Spleen (tissue), 11 donors: ENCODE results near the gene PNCK. TPM values are rescaled to one million over a fixed set of nuclear protein-coding genes. Genes with fewer than 3 reads are reported as not detected.

ENCODE experiments used
- DNase-seq: peaks from one replicate; pipeline ENCODE4 v3.0.0-alpha.2; 2020
- H3K27ac ChIP-seq, 8 donors: fragments of 200-600 bp; sonication (generic) in 7 of 8; 1 replicate in 4 of 8; 2 replicates in 4 of 8; pipeline versions ENCODE4 v1.5.0 to v1.8.0; 2016 to 2021; ENCODE audit warnings: inconsistent platforms in 4 of 8, mild to moderate bottlenecking in 4 of 8, moderate library complexity in 1 of 8
- H3K27me3 ChIP-seq, 7 donors: fragments of 200-600 bp; sonication (generic) in 6 of 7; replicated peaks in 1 of 7; 1 replicate in 4 of 7; 2 replicates in 3 of 7; pipeline versions ENCODE4 v1.5.0 to v1.8.0; 2016 to 2021; ENCODE audit warnings: inconsistent platforms in 3 of 7, mild to moderate bottlenecking in 1 of 7
- H3K36me3 ChIP-seq, 6 donors: fragments of 200-600 bp; sonication (generic) in 5 of 6; 1 replicate in 4 of 6; 2 replicates in 2 of 6; pipeline versions ENCODE4 v1.5.0 to v1.8.0; 2016 to 2021; ENCODE audit warnings: inconsistent platforms in 2 of 6
- H3K4me1 ChIP-seq, 6 donors: fragments of 200-600 bp; sonication (generic) in 5 of 6; 1 replicate in 3 of 6; 2 replicates in 3 of 6; pipeline versions ENCODE4 v1.5.0 to v1.8.0; 2016 to 2021; ENCODE audit warnings: inconsistent platforms in 3 of 6
- H3K4me3 ChIP-seq, 8 donors: fragments of 200-600 bp; sonication (generic) in 7 of 8; 1 replicate in 4 of 8; 2 replicates in 4 of 8; pipeline versions ENCODE4 v1.5.0 to v1.8.0; 2016 to 2021; ENCODE audit warnings: inconsistent platforms in 4 of 8, mild to moderate bottlenecking in 4 of 8, moderate library complexity in 2 of 8
- H3K9me3 ChIP-seq, 8 donors: fragments of 200-600 bp; sonication (generic) in 7 of 8; 1 replicate in 4 of 8; 2 replicates in 4 of 8; pipeline versions ENCODE4 v1.5.0 to v1.8.0; 2016 to 2021; ENCODE audit warnings: inconsistent platforms in 4 of 8
- POLR2A ChIP-seq, 3 donors: fragments of 450-650 bp; IDR thresholded peaks; one replicate each; pipeline ENCODE4 v1.5.1; 2017; ENCODE audit warnings: antibody characterized with exemption in 3 of 3, mild to moderate bottlenecking in 1 of 3
- POLR2AphosphoS5 ChIP-seq, 3 donors: sonication (generic); formaldehyde crosslinking; IDR thresholded peaks; one replicate each; pipeline ENCODE4 v1.5.1; 2017; ENCODE audit warnings: antibody characterized with exemption in 3 of 3
- WGBS, 5 donors: extraction: QIAGEN DNeasy Blood & Tissue Kit in 3 of 5; methylation state at CpG; one replicate each; pipeline versions ENCODE4 v1.1.5 to v1.1.7; 2013 to 2018; 5-methylcytosine and 5-hydroxymethylcytosine counted together
- intact Hi-C: fragments of 100-400 bp; cut with DNase I; formaldehyde crosslinking; loops from one replicate; pipeline ENCODE4 v1.15.0; 2023; ENCODE audit warnings: low total_unique reads
- polyA plus RNA-seq, 3 donors: library from polyadenylated mRNA; stranded (reverse); fragments of 200-250 nt; gene quantifications; one replicate each; pipeline ENCODE4 v1.2.1, GENCODE V29; 2013
- total RNA-seq, 7 donors: library from RNA; depleted of rRNA in 3 of 7; stranded (reverse); fragments of >200 nt in 3 of 7; fragmentation: NEBNext Ultra II Directional in 4 of 7; extraction: Animal tissue kit (Norgen Biotek cat#: 25700) in 4 of 7; gene quantifications; one replicate each; pipeline versions ENCODE4 v1.1.0 to v1.2.1, GENCODE V29; 2016 to 2021
- TF ChIP-seq, protein P1 (sequence below), 11 experiments: fragments of 200-600 bp in 7 of 11; fragments of 450-650 bp in 4 of 11; sonication (generic) in 4 of 11; IDR thresholded peaks in 8 of 11; conservative IDR thresholded peaks in 3 of 11; 1 replicate in 7 of 11; 2 replicates in 4 of 11; pipeline versions ENCODE4 v1.4.0 to v1.8.0; 2016 to 2021; ENCODE audit warnings: antibody characterized with exemption in 11 of 11, inconsistent platforms in 4 of 11, mild to moderate bottlenecking in 1 of 11
- donor health status: healthy with polysubstance abuse.
- donor health status: DM: no; HTN: no; CAD: no; lungs with moderate emphysema.
- donor health status: DM: no; HTN: no; CAD: no.
- donor health status: Bipolar disorder and iron deficiency.
- donor health status: healthy.
- donor health status: DM: no; HTN: no; CAD: no.
- donor health status: DM: yes; HTN: yes; CAD: no.

PNCK gene
- total and polyA plus RNA-seq, 10 donors: 0.18 to 1.2 (median 0.54) TPM; not detected in 4

DNA sequence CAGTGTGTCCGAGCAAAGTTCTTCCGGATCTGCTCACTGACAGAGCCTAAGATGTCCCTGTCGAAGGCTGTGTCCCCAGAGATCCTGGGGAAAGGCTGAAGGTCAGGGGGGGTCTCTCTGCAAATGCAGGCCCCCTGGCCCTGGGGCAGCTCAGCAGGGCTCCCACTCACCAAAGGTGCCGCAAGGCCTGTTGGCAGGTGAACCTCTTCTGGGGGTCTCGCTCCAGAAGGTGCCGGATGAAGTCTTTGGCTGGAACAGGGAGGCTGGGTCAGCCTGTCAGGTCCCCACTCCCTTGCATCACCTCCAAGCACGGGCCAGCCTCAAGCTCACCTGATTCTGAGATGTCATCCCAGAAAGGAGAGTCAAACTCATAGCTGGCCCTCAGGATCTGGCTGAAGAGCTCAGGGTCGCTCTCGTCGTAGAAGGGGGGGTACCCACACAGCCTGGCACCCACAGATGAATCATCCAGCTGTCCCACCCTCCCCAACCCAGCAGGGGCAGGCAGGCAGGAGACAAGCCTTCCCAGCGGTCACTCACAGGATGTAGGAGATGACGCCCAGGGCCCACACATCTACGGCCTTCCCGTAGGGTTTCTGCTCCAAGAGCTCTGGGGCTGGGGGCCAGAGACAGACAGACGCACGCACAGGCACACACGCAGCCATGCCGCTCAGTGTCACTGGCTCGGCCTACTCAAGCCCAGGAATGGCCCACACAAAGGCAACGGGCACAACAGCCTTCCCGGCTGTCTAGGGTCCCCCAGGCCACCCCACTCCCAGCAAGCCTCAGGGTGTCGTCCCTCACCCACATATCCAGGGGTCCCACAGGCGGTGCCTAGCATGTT lies 2.6 kb downstream of the PNCK start:
- no peak for TF ChIP-seq POLR2A (IDR thresholded peaks at IDR 0.05)
- Histone ChIP-seq H3K9me3 (no peaks in the 10 kb centered on the region), H3K27me3 (peaks cover 0 to 51% (median 15%) of the 10 kb centered on the region in 7 donors), H3K4me1 (peaks cover 0 to 10% (median 3%) of the 10 kb centered on the region in 6 donors), H3K36me3 (no peaks in the 10 kb centered on the region), H3K4me3 (no peak overlapping the region), H3K27ac (no peak overlapping the region)
- 80 to 93% (median 89%) methylated on average over 1 to 23 of the region's 23 CpGs for WGBS, 5 donors
- intact Hi-C loops: no loop called here
- peak; percentile 64 for DNase-seq

GRCh38 chrX:153669901-153670731 lies 3.5 kb downstream of the PNCK start:
- Histone ChIP-seq H3K27ac (no peak overlapping the region), H3K9me3 (peaks cover 0 to 1% (median 0%) of the 10 kb centered on the region in 8 donors), H3K36me3 (no peaks in the 10 kb centered on the region), H3K4me3 (no peak overlapping the region), H3K27me3 (peaks cover 0 to 51% (median 15%) of the 10 kb centered on the region in 7 donors), H3K4me1 (peaks cover 0 to 10% (median 3%) of the 10 kb centered on the region in 6 donors)
- TF ChIP-seq POLR2A (IDR thresholded peaks at IDR 0.05) (no peak), POLR2AphosphoS5 (IDR thresholded peaks at IDR 0.05) (no peak)
- TF ChIP-seq, protein P1, sequence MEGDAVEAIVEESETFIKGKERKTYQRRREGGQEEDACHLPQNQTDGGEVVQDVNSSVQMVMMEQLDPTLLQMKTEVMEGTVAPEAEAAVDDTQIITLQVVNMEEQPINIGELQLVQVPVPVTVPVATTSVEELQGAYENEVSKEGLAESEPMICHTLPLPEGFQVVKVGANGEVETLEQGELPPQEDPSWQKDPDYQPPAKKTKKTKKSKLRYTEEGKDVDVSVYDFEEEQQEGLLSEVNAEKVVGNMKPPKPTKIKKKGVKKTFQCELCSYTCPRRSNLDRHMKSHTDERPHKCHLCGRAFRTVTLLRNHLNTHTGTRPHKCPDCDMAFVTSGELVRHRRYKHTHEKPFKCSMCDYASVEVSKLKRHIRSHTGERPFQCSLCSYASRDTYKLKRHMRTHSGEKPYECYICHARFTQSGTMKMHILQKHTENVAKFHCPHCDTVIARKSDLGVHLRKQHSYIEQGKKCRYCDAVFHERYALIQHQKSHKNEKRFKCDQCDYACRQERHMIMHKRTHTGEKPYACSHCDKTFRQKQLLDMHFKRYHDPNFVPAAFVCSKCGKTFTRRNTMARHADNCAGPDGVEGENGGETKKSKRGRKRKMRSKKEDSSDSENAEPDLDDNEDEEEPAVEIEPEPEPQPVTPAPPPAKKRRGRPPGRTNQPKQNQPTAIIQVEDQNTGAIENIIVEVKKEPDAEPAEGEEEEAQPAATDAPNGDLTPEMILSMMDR (IDR thresholded peaks at IDR 0.05 in 8 of 11, conservative IDR thresholded peaks at IDR 0.05 in 3 of 11): no peak
- intact Hi-C loops: loop anchor here (10.0 kb wide), 1 partner anchor 55 kb away; no protein-coding TSS in a partner anchor
- WGBS, 5 donors: 60 to 88% (median 79%) methylated on average over 5 to 23 of the region's 23 CpGs
- peak; percentile 70 for DNase-seq

DNA sequence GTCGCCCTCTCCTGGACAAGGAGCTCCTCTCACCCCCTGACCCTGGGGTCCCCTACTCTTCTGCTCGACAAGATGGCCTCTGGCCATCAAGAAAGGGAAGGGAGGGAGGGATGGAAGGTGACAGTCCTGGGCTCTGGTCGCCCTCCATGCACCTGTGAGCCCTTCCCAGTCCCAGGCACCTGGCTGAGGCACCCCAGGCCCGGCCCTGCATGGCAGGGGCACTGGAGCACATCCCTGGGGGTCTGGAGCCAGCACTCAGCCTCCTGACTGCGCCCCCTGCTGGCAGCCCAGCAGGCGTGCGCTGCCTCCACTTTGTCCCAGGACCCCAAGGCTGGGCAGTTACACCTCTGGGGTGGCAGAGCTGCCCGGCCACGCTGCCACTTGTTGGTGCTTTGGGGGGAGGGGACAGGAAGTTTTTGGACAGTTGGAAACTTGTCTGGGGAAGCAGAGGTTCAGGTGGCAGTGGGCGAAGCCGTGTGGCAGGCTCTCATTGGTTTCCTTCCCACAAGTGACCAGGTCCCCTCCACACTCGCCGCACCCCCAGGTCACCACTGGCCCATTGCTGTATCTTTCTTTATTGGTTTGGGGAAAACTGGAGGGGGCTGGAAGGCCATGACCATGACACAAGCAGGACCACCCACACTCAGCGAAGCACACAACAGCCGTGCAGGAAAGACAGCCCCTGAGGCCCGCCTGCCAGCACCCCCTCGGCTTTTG lies 4.3 kb downstream of the PNCK start:
- intact Hi-C loops: loop anchor here (10.0 kb wide), 1 partner anchor 55 kb away; no protein-coding TSS in a partner anchor
- H3K4me3 ChIP-seq: no peak overlapping the region
- no peaks in the 10 kb centered on the region for H3K36me3 ChIP-seq
- 51 to 75% (median 58%) methylated on average over 6 to 17 of the region's 17 CpGs for whole genome bisulfite sequencing, 5 donors
- no peak for TF ChIP-seq POLR2AphosphoS5 (IDR thresholded peaks at IDR 0.05)
- TF ChIP-seq, protein P1 (IDR thresholded peaks at IDR 0.05 in 8 of 11, conservative IDR thresholded peaks at IDR 0.05 in 3 of 11): peak; percentile 18 to 84 (median 79)
- TF ChIP-seq POLR2A (IDR thresholded peaks at IDR 0.05): no peak
- peaks cover 0 to 10% (median 3%) of the 10 kb centered on the region in 6 donors for H3K4me1 ChIP-seq
- peak; percentile 84 for DNase-seq
- H3K27me3 ChIP-seq: peaks cover 0 to 48% (median 15%) of the 10 kb centered on the region in 7 donors
- no peak overlapping the region for H3K27ac ChIP-seq
- H3K9me3 ChIP-seq: peaks cover 0 to 6% (median 0%) of the 10 kb centered on the region in 8 donors
